Measurements from ENCODE around the gene TVP23A.
"Not testable (repeated sequence)": the region's sequence is repeated elsewhere in the genome, so short reads cannot be mapped to it uniquely, and the experiment has no call there.

TVP23A gene

GRCh38 chr16:10787304-10787703 is 31.3 kb downstream of the TVP23A start:
- Histone ChIP-seq H3K4me1 (ENCODE audit: control insufficient read depth in 1 of 2, insufficient read depth in 2 of 2, low read length in 2 of 2) (no peaks in the 10 kb centered on the region), H3K27me3 (ENCODE audit: low read depth, low read length) (no peaks in the 10 kb centered on the region), H3K36me3 (ENCODE audit: control insufficient read depth in 1 of 2, insufficient read depth in 2 of 2, low read length in 2 of 2) (no peaks in the 10 kb centered on the region), H3K27ac (ENCODE audit: low read length) (no peak overlapping the region), H3K4me3 (ENCODE audit: low read depth in 1 of 2, low read length in 2 of 2) (no peak overlapping the region), H3K9me3 (ENCODE audit: control insufficient read depth in 1 of 2, low read length in 2 of 2) (no peaks in the 10 kb centered on the region)

GRCh38 chr16:10782628-10783027 is 36.0 kb downstream of the TVP23A start:
- Histone ChIP-seq H3K27ac (ENCODE audit: low read length) (no peak overlapping the region), H3K4me3 (ENCODE audit: low read depth in 1 of 2, low read length in 2 of 2) (no peak overlapping the region), H3K4me1 (ENCODE audit: control insufficient read depth in 1 of 2, insufficient read depth in 2 of 2, low read length in 2 of 2) (no peaks in the 10 kb centered on the region), H3K27me3 (ENCODE audit: low read depth, low read length) (no peaks in the 10 kb centered on the region), H3K9me3 (ENCODE audit: control insufficient read depth in 1 of 2, low read length in 2 of 2) (no peaks in the 10 kb centered on the region), H3K36me3 (ENCODE audit: control insufficient read depth in 1 of 2, insufficient read depth in 2 of 2, low read length in 2 of 2) (no peaks in the 10 kb centered on the region)

- H3K4me1 ChIP-seq (ENCODE audit: control insufficient read depth in 1 of 2, insufficient read depth in 2 of 2, low read length in 2 of 2) = no peaks in the 10 kb centered on the region
- no peak overlapping the region for H3K27ac ChIP-seq (ENCODE audit: low read length)
- no peak overlapping the region for H3K4me3 ChIP-seq (ENCODE audit: low read depth in 1 of 2, low read length in 2 of 2)
- no peaks in the 10 kb centered on the region for H3K27me3 ChIP-seq (ENCODE audit: low read depth, low read length)
- H3K36me3 ChIP-seq (ENCODE audit: control insufficient read depth in 1 of 2, insufficient read depth in 2 of 2, low read length in 2 of 2) = no peaks in the 10 kb centered on the region
- no peaks in the 10 kb centered on the region for H3K9me3 ChIP-seq (ENCODE audit: control insufficient read depth in 1 of 2, low read length in 2 of 2)
Observed at GRCh38 chr16:10780628-10781027, 38.0 kb downstream of the TVP23A start.

GRCh38 chr16:10779908-10780307 is 38.7 kb downstream of the TVP23A start:
- H3K4me3 ChIP-seq (ENCODE audit: low read depth in 1 of 2, low read length in 2 of 2); H3K4me1 ChIP-seq (ENCODE audit: control insufficient read depth in 1 of 2, insufficient read depth in 2 of 2, low read length in 2 of 2); H3K27ac ChIP-seq (ENCODE audit: low read length); H3K36me3 ChIP-seq (ENCODE audit: control insufficient read depth in 1 of 2, insufficient read depth in 2 of 2, low read length in 2 of 2); H3K9me3 ChIP-seq (ENCODE audit: control insufficient read depth in 1 of 2, low read length in 2 of 2); H3K27me3 ChIP-seq (ENCODE audit: low read depth, low read length): not testable (repeated sequence)

GRCh38 chr16:10777356-10777755 is 41.2 kb downstream of the TVP23A start:
- Histone ChIP-seq H3K9me3 (ENCODE audit: control insufficient read depth in 1 of 2, low read length in 2 of 2) (no peaks in the 10 kb centered on the region), H3K27ac (ENCODE audit: low read length) (no peak overlapping the region), H3K36me3 (ENCODE audit: control insufficient read depth in 1 of 2, insufficient read depth in 2 of 2, low read length in 2 of 2) (no peaks in the 10 kb centered on the region), H3K4me1 (ENCODE audit: control insufficient read depth in 1 of 2, insufficient read depth in 2 of 2, low read length in 2 of 2) (no peaks in the 10 kb centered on the region), H3K4me3 (ENCODE audit: low read depth in 1 of 2, low read length in 2 of 2) (no peak overlapping the region), H3K27me3 (ENCODE audit: low read depth, low read length) (no peaks in the 10 kb centered on the region)

- H3K36me3 ChIP-seq (ENCODE audit: control insufficient read depth in 1 of 2, insufficient read depth in 2 of 2, low read length in 2 of 2); H3K27me3 ChIP-seq (ENCODE audit: low read depth, low read length); H3K27ac ChIP-seq (ENCODE audit: low read length); H3K4me3 ChIP-seq (ENCODE audit: low read depth in 1 of 2, low read length in 2 of 2); H3K4me1 ChIP-seq (ENCODE audit: control insufficient read depth in 1 of 2, insufficient read depth in 2 of 2, low read length in 2 of 2); H3K9me3 ChIP-seq (ENCODE audit: control insufficient read depth in 1 of 2, low read length in 2 of 2): not testable (repeated sequence)
Observed at GRCh38 chr16:10776923-10777322, 41.7 kb downstream of the TVP23A start.

- Histone ChIP-seq H3K4me1 (ENCODE audit: control insufficient read depth in 1 of 2, insufficient read depth in 2 of 2, low read length in 2 of 2) (no peaks in the 10 kb centered on the region), H3K27ac (ENCODE audit: low read length) (no peak overlapping the region), H3K36me3 (ENCODE audit: control insufficient read depth in 1 of 2, insufficient read depth in 2 of 2, low read length in 2 of 2) (no peaks in the 10 kb centered on the region), H3K4me3 (ENCODE audit: low read depth in 1 of 2, low read length in 2 of 2) (no peak overlapping the region), H3K27me3 (ENCODE audit: low read depth, low read length) (no peaks in the 10 kb centered on the region), H3K9me3 (ENCODE audit: control insufficient read depth in 1 of 2, low read length in 2 of 2) (no peaks in the 10 kb centered on the region)
Observed at GRCh38 chr16:10776280-10776679, 42.3 kb downstream of the TVP23A start.

GRCh38 chr16:10770907-10771306 is 47.7 kb downstream of the TVP23A start:
- Histone ChIP-seq H3K4me1 (ENCODE audit: control insufficient read depth in 1 of 2, insufficient read depth in 2 of 2, low read length in 2 of 2) (no peaks in the 10 kb centered on the region), H3K9me3 (ENCODE audit: control insufficient read depth in 1 of 2, low read length in 2 of 2) (no peaks in the 10 kb centered on the region), H3K4me3 (ENCODE audit: low read depth in 1 of 2, low read length in 2 of 2) (no peak overlapping the region), H3K36me3 (ENCODE audit: control insufficient read depth in 1 of 2, insufficient read depth in 2 of 2, low read length in 2 of 2) (peaks cover 11 to 14% of the 10 kb centered on the region in 2 donors), H3K27me3 (ENCODE audit: low read depth, low read length) (no peaks in the 10 kb centered on the region), H3K27ac (ENCODE audit: low read length) (no peak overlapping the region)

- Histone ChIP-seq H3K36me3 (ENCODE audit: control insufficient read depth in 1 of 2, insufficient read depth in 2 of 2, low read length in 2 of 2) (peaks cover 18 to 20% of the 10 kb centered on the region in 2 donors), H3K27me3 (ENCODE audit: low read depth, low read length) (no peaks in the 10 kb centered on the region), H3K27ac (ENCODE audit: low read length) (no peak overlapping the region), H3K4me3 (ENCODE audit: low read depth in 1 of 2, low read length in 2 of 2) (no peak overlapping the region), H3K9me3 (ENCODE audit: control insufficient read depth in 1 of 2, low read length in 2 of 2) (no peaks in the 10 kb centered on the region), H3K4me1 (ENCODE audit: control insufficient read depth in 1 of 2, insufficient read depth in 2 of 2, low read length in 2 of 2) (no peaks in the 10 kb centered on the region)
Observed at GRCh38 chr16:10769381-10769780, 49.2 kb downstream of the TVP23A start.

- no peaks in the 10 kb centered on the region for H3K4me1 ChIP-seq (ENCODE audit: control insufficient read depth in 1 of 2, insufficient read depth in 2 of 2, low read length in 2 of 2)
Observed at GRCh38 chr16:10767127-10767526, 51.5 kb downstream of the TVP23A start.

GRCh38 chr16:10765772-10766171 is 52.8 kb downstream of the TVP23A start:
- Histone ChIP-seq H3K9me3 (ENCODE audit: control insufficient read depth in 1 of 2, low read length in 2 of 2) (no peaks in the 10 kb centered on the region), H3K27ac (ENCODE audit: low read length) (no peak overlapping the region), H3K36me3 (ENCODE audit: control insufficient read depth in 1 of 2, insufficient read depth in 2 of 2, low read length in 2 of 2) (peaks cover 42 to 56% of the 10 kb centered on the region in 2 donors), H3K4me1 (ENCODE audit: control insufficient read depth in 1 of 2, insufficient read depth in 2 of 2, low read length in 2 of 2) (no peaks in the 10 kb centered on the region), H3K27me3 (ENCODE audit: low read depth, low read length) (no peaks in the 10 kb centered on the region), H3K4me3 (ENCODE audit: low read depth in 1 of 2, low read length in 2 of 2) (no peak overlapping the region)

More at GRCh38 chr16:10767127-10767526, 51.5 kb downstream of the TVP23A start:
- H3K9me3 ChIP-seq (ENCODE audit: control insufficient read depth in 1 of 2, low read length in 2 of 2) = no peaks in the 10 kb centered on the region
- H3K27me3 ChIP-seq (ENCODE audit: low read depth, low read length) = no peaks in the 10 kb centered on the region
- H3K36me3 ChIP-seq (ENCODE audit: control insufficient read depth in 1 of 2, insufficient read depth in 2 of 2, low read length in 2 of 2) = peaks cover 33 to 43% of the 10 kb centered on the region in 2 donors
- no peak overlapping the region for H3K27ac ChIP-seq (ENCODE audit: low read length)
- H3K4me3 ChIP-seq (ENCODE audit: low read depth in 1 of 2, low read length in 2 of 2) = no peak overlapping the region

- no peaks in the 10 kb centered on the region for H3K4me1 ChIP-seq (ENCODE audit: control insufficient read depth in 1 of 2, insufficient read depth in 2 of 2, low read length in 2 of 2)
- H3K9me3 ChIP-seq (ENCODE audit: control insufficient read depth in 1 of 2, low read length in 2 of 2) = no peaks in the 10 kb centered on the region
- no peaks in the 10 kb centered on the region for H3K27me3 ChIP-seq (ENCODE audit: low read depth, low read length)
- H3K36me3 ChIP-seq (ENCODE audit: control insufficient read depth in 1 of 2, insufficient read depth in 2 of 2, low read length in 2 of 2) = peaks cover 49 to 74% of the 10 kb centered on the region in 2 donors
- no peak overlapping the region for H3K27ac ChIP-seq (ENCODE audit: low read length)
- H3K4me3 ChIP-seq (ENCODE audit: low read depth in 1 of 2, low read length in 2 of 2) = no peak overlapping the region
Observed at GRCh38 chr16:10763456-10763855, 55.1 kb downstream of the TVP23A start.

All from muscle layer of duodenum (tissue), 2 donors.